OCI-LY7 (cell line): ENCODE results near the gene ABLIM1. TPM values are rescaled to one million over a fixed set of nuclear protein-coding genes. Genes with fewer than 3 reads are reported as not detected.

Source experiments
- BruUV-seq: library from RNA; stranded (reverse); fragments of 400-500 nt; replicated peaks from 2 replicates; lab custom pipeline; 2021; lab: Mats Ljungman, UMichigan
- CTCF ChIA-PET: fragments of 300-600 bp; sonication (Branson Sonifier 250); formaldehyde crosslinking; loops from one replicate; lab custom pipeline; 2022; ENCODE audit warnings: antibody characterized with exemption; ENCODE audit not compliant: unreplicated experiment; lab: Charles Lee
- POLR2A ChIA-PET: fragments of 300-600 bp; sonication (Branson Sonifier 250); formaldehyde crosslinking; loops from one replicate; lab custom pipeline; 2022; ENCODE audit warnings: antibody characterized with exemption; lab: Charles Lee
- DNase-seq: peaks from one replicate; pipeline ENCODE4 v3.0.0-alpha.2; 2015; ENCODE audit warnings: low spot score
- H2AFZ ChIP-seq: fragments of 200-600 bp; sonication (generic), shearing (Covaris generic); 2 replicates; pipeline ENCODE4 v1.6.1; 2014; ENCODE audit warnings: mild to moderate bottlenecking, antibody characterized with exemption, low read length, moderate library complexity
- H3K27ac ChIP-seq: fragments of 200-600 bp; sonication (generic); 2 replicates; pipeline ENCODE4 v1.5.1; 2014; ENCODE audit warnings: mixed run types, low read depth, mild to moderate bottlenecking, moderate library complexity, low read length, inconsistent platforms; ENCODE audit not compliant: poor library complexity, severe bottlenecking
- H3K36me3 ChIP-seq: fragments of 200-600 bp; sonication (generic); 2 replicates; pipeline ENCODE4 v1.6.1; 2014; ENCODE audit warnings: mild to moderate bottlenecking, antibody characterized with exemption, low read length, moderate library complexity, mixed read lengths; ENCODE audit not compliant: insufficient read depth
- H3K4me1 ChIP-seq: fragments of 200-600 bp; sonication (generic); 2 replicates; pipeline ENCODE4 v1.5.1; 2014; ENCODE audit warnings: mild to moderate bottlenecking, low read length; ENCODE audit not compliant: insufficient read depth, poor library complexity, severe bottlenecking
- H3K4me2 ChIP-seq: fragments of 200-600 bp; sonication (generic); 2 replicates; pipeline ENCODE4 v1.6.1; 2014; ENCODE audit warnings: mild to moderate bottlenecking, low read length
- H3K4me3 ChIP-seq: fragments of 200-600 bp; sonication (generic); 2 replicates; pipeline ENCODE4 v1.5.1; 2014; ENCODE audit warnings: mild to moderate bottlenecking, low read depth, low read length; ENCODE audit not compliant: poor library complexity, severe bottlenecking
- H3K79me2 ChIP-seq: fragments of 200-600 bp; sonication (generic); 2 replicates; pipeline ENCODE4 v1.6.1; 2016; ENCODE audit warnings: low read depth, mild to moderate bottlenecking, low read length, moderate library complexity, mixed read lengths; ENCODE audit not compliant: insufficient read depth
- H3K9me2 ChIP-seq: fragments of 200-600 bp; sonication (generic); 2 replicates; pipeline ENCODE4 v1.6.1; 2016; ENCODE audit warnings: mild to moderate bottlenecking, low read length, mixed read lengths; ENCODE audit not compliant: insufficient read depth
- H3K9me3 ChIP-seq: fragments of 200-600 bp; sonication (generic); 2 replicates; pipeline ENCODE4 v1.6.1; 2014; ENCODE audit warnings: mild to moderate bottlenecking, mixed run types, low read length, mixed read lengths
- H4K20me1 ChIP-seq: fragments of 200-600 bp; sonication (generic); 2 replicates; pipeline ENCODE4 v1.6.1; 2014; ENCODE audit warnings: mild to moderate bottlenecking, antibody characterized with exemption, low read length, moderate library complexity, mixed read lengths; ENCODE audit not compliant: insufficient read depth
- CTCF ChIP-seq: fragments of 200-600 bp; sonication (generic); conservative IDR thresholded peaks from 2 replicates; pipeline ENCODE4 v1.5.1; 2014; ENCODE audit warnings: mild to moderate bottlenecking, antibody characterized with exemption, low read length, moderate library complexity, mixed read lengths
- EZH2phosphoT487 ChIP-seq: fragments of 200-600 bp; sonication (generic); IDR thresholded peaks from 2 replicates; pipeline ENCODE4 v1.6.1; 2018; ENCODE audit warnings: low read depth, borderline replicate concordance, mild to moderate bottlenecking, mixed run types, antibody characterized with exemption, low read length, moderate library complexity, mixed read lengths
- intact Hi-C: fragments of 100-400 bp; cut with micrococcal nuclease; formaldehyde crosslinking; loops from one replicate; pipeline ENCODE4 v1.10.0; 2022; ENCODE audit not compliant: unreplicated experiment
- total RNA-seq, 2 experiments: library from RNA; depleted of rRNA in 1 of 2; stranded (reverse); fragments of >200 nt in 1 of 2; shearing (Covaris generic) in 1 of 2; gene quantifications; 2 replicates each; pipeline ENCODE4 v1.2.3, GENCODE V29; 2014 to 2022

The ABLIM1 gene
- total RNA-seq, 2 experiments from 2014 or later = 94.2 to 268 TPM

GRCh38 chr10:114575417-114576131 is 82.5 kb downstream of the ABLIM1 start:
- H3K9me2 ChIP-seq = no peaks in the 10 kb centered on the region
- intact Hi-C loops = no loop called here
- no TSS peak for BruUV-seq
- no peak for DNase-seq
- TF ChIP-seq CTCF (no peak), EZH2phosphoT487 (no peak)
- H3K79me2 ChIP-seq = no peaks in the 10 kb centered on the region
- POLR2A ChIA-PET = interaction anchor here (0.9 kb wide), 1 partner anchor 9 kb away, joined by 3 read pairs; no protein-coding TSS in a partner anchor
- H3K9me3 ChIP-seq = no peaks in the 10 kb centered on the region
- no peak overlapping the region for H3K4me2 ChIP-seq
- H3K4me3 ChIP-seq = no peak overlapping the region
- H4K20me1 ChIP-seq = no peaks in the 10 kb centered on the region
- CTCF ChIA-PET = no interaction called here
- no peaks in the 10 kb centered on the region for H3K36me3 ChIP-seq
- no peak overlapping the region for H2AFZ ChIP-seq
- no peak overlapping the region for H3K27ac ChIP-seq
- H3K4me1 ChIP-seq = no peaks in the 10 kb centered on the region

GRCh38 chr10:114573330-114574045 is 84.6 kb downstream of the ABLIM1 start:
- TF ChIP-seq EZH2phosphoT487 = no peak
- Histone ChIP-seq H3K36me3 (no peaks in the 10 kb centered on the region), H2AFZ (no peak overlapping the region), H3K4me2 (no peak overlapping the region), H3K79me2 (no peaks in the 10 kb centered on the region), H4K20me1 (no peaks in the 10 kb centered on the region), H3K9me2 (no peaks in the 10 kb centered on the region), H3K9me3 (no peaks in the 10 kb centered on the region), H3K27ac (no peak overlapping the region), H3K4me3 (no peak overlapping the region), H3K4me1 (no peaks in the 10 kb centered on the region)
- ChIA-PET POLR2A (interaction anchor here (0.8 kb wide), 1 partner anchor 19 kb away, joined by 3 read pairs; no protein-coding TSS in a partner anchor), CTCF (no interaction called here)
- no peak for DNase-seq
- BruUV-seq = no TSS peak
- intact Hi-C loops = no loop called here

- Histone ChIP-seq H3K9me3 (no peaks in the 10 kb centered on the region), H3K79me2 (no peaks in the 10 kb centered on the region), H3K4me2 (no peak overlapping the region), H3K4me1 (no peaks in the 10 kb centered on the region), H3K27ac (no peak overlapping the region), H3K4me3 (no peak overlapping the region), H4K20me1 (no peaks in the 10 kb centered on the region), H2AFZ (no peak overlapping the region), H3K36me3 (no peaks in the 10 kb centered on the region), H3K9me2 (no peaks in the 10 kb centered on the region)
- BruUV-seq = no TSS peak
- CTCF ChIA-PET = no interaction called here
- no peak for TF ChIP-seq EZH2phosphoT487
- POLR2A ChIA-PET = interaction anchor here (1.1 kb wide), 1 partner anchor 17 kb away, joined by 3 read pairs; no protein-coding TSS in a partner anchor
- intact Hi-C loops = no loop called here
- no peak for DNase-seq
Measured at GRCh38 chr10:114571316-114571999, 86.6 kb downstream of the ABLIM1 start.
